Amniotic stem cell (primary cell): Measurements from ENCODE around the gene WWOX.
"Not testable (repeated sequence)": the region's sequence is repeated elsewhere in the genome, so short reads cannot be mapped to it uniquely, and the experiment has no call there.

Source experiments
- DNase-seq: peaks from one replicate; lab custom pipeline; 2025; lab: John Stamatoyannopoulos, UW

Gene WWOX

DNA sequence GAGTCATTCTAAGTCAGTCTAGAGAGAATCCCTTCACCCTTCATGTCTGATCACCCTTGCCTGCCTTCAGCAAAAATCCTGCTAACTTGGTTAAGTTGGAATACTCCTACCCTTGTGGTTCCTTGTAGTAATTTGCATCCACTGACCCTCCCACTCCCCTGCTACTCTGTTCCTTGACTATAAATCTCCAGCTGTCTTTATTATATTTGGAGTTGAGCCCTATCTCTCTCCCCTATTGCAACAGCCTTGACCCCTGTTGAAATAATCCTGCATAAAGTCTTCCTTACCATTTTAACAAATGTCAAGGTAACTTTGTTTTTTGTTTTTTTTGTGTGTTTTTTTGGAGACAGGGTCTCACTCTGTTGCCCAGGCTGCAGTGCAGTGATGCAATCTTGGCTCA is 590.1 kb downstream of the WWOX start:
- DNase-seq: no peak

DNA sequence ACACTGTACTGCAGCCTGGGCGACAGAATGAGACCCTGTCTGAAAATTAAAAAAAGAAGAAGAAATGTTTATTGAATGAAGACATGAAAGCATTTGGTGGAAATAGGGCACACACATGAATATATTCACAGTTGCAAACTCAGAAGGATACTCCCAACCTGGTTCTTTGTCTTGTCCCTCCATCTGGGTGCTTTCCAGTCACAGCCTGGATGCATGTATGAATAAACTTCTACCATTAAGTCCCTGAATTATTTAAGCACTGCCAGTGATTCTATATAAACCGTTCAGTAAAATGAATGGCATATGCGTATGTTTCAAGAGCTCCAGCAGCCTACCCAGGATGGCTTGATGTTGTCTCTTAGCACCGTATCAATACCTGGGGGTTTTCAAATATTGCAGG is 591.1 kb downstream of the WWOX start:
- no peak for DNase-seq

DNA sequence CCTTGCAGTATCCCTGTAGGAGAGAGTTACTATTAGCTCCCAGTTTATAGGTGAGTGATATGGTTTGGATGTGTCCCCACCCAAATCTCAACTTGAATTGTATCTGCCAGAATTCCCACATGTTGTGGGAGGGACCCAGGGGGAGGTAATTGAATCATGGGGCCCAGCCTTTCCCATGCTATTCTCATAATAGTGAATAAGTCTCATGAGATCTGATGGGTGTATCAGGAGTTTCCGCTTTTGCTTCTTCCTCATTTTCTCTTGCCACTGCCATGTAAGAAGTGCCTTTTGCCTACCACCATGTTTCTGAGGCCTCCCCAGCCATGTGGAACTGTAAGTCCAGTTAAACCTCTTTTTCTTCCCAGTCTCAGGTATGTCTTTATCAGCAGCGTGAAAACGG is 592.3 kb downstream of the WWOX start:
- DNase-seq: not testable (repeated sequence)

DNA sequence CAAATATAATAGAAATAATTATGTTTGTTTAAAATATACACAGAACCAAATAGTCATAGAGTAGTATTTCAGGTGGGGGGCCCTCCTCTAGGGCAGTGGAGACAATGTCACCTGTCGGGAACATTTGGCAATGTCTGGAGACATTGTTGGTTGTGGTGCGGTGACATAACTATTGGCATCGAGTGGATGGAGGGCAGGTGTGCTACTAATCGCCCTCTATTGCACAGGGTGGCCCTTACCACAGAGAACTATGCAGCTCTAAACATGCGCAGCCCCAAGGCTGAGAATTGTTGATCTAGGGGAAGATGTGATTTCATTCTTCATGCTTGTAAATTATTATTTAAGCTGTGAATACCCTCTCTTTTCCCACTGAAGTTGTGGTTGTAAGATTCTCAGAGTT is 594.0 kb downstream of the WWOX start:
- DNase-seq: no peak

DNA sequence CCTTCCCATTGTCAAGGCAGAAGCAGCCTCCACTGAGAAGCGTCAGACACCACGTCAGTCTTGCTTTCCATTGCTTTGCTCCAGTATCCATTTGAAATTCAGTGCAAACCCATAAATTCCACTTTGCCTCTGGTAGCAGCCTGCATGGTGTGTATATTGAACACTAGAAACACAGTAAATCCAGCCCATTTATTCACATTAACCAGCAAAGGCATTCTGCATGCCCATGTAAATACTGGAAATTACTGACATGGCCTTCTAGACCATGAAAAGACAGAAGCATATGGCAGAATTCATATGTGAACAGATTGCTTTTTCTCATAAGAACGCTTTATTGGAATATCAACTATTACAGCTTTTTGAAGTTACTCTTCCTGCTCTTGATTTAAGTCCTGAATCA is 595.0 kb downstream of the WWOX start:
- DNase-seq: no peak

DNA sequence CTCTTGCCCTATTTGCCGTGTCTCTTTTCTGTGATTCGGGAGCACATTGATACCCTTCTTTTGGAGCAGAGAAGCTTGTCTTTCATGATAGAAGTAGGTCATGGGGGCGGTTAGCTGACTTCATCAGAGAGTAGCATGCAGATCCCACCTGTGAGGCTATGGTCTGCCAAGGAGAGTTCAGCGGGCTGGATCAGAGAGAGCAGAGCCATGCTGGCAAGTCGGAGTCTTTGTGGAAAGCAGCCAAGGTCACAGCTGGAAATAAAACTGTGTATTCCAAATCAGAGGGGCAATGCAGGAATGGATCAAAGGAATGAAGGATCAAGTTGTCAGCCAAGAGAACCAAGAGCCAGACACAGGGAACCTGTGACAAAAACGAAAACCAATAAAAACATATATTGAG is 595.9 kb downstream of the WWOX start:
- no peak for DNase-seq

DNA sequence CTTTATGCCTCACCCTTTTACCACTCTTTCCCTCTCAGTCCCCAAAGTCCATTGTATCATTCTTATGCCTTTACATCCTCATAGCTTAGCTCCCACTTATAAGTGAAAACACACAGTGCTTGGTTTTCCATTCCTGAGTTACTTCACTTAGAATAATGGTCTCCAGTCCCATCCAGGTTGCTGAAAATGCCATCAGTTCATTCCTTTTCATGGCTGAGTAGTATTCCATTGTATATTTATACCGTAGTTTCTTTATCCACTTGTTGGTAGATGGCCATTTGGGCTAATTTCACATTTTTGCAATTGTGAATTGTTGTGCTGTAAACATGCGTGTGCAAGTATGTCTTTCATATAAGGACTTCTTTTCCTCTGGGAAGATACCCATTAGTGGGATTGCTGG is 597.3 kb downstream of the WWOX start:
- DNase-seq: no peak

DNA sequence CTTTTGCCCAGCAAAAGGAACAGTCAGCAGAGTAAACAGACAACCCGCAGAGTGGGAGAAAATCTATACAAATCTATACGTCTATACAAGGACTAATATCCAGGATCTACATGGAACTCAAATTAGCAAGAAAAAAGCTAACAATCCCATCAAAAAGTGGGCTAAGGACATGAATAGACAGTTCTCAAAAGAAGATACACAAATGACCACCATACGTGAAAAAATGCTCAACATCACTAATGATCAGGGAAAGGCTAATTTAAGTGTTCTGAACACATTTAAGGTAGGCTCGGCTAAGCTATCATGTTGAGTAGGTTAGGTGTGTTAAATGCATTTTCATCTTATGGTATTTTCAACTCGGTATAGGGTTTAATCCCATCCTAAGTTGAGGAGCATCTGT is 598.0 kb downstream of the WWOX start:
- DNase-seq: no peak

DNA sequence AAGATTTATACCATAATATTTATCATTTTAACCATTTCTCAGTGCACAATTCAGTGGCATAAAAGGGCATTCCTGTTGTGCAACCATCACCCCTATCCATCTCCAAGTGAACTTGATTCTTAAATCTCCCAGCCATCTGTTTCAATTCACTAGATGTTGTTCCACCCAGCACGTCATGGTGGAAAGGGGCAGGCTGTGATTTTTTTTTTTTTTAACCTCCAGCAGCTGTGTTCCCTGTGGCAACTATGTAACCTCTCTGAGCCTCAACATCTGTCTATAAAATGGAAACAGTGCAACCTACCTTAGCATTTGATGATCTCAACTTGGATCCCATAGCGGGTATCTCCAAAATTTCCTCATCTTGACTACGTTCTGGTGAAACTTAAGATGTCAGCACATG is 604.5 kb downstream of the WWOX start:
- no peak for DNase-seq

DNA sequence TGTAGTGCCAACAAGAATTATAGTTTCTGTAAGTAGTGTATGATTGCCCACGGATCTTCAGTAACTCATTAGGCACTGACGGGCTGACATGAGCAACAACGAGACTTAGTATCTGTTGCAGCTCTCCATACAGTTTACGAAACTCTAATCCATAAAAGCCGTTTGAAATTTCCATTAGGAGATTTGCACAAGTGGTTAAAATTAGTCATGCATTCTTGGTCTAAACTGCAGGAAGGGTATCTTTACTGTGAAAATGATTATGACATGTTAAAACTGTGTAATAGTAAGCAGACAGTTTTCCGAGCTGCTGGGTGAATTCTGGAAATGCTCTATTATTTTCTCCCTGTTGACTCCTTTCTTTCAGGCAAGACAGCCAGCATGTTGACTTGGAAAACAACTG is 605.0 kb downstream of the WWOX start:
- no peak for DNase-seq

DNA sequence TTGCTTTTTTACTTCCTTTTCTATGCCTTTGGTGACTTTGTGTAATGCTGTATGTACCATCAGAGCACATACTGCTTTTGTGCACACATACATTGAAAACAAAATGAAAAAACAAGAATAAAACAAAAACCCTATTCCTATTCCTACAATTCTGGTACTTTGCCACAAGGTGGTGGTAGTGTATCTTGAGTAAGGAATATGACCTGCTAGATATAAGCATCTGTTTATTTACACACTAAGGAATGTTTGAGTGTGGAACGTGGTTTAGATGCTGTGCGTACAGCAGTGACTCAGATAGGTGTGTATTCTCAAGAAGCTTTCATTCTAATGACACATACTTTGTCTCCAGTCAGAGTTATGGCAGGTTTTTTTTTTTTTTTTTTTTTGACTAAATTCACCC is 606.2 kb downstream of the WWOX start:
- no peak for DNase-seq

DNA sequence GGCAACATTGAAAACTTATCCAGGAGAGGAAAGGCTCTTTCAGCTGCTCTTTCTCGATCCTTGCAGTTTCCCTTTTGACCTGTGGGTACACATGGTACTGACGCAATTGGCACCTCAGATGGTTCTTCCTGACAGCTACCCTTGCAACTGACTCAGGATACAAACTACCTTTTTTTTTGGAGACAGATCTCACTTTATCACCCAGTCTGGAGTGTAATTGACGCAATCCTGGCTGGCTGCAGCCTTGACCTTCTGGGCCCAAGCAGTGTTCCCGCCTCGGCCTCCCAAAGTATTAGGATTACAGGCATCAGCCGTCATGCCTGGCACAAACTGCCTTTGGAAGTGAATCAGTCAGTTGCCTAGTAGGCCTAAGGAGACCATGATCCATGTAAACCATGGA is 607.2 kb downstream of the WWOX start:
- no peak for DNase-seq

DNA sequence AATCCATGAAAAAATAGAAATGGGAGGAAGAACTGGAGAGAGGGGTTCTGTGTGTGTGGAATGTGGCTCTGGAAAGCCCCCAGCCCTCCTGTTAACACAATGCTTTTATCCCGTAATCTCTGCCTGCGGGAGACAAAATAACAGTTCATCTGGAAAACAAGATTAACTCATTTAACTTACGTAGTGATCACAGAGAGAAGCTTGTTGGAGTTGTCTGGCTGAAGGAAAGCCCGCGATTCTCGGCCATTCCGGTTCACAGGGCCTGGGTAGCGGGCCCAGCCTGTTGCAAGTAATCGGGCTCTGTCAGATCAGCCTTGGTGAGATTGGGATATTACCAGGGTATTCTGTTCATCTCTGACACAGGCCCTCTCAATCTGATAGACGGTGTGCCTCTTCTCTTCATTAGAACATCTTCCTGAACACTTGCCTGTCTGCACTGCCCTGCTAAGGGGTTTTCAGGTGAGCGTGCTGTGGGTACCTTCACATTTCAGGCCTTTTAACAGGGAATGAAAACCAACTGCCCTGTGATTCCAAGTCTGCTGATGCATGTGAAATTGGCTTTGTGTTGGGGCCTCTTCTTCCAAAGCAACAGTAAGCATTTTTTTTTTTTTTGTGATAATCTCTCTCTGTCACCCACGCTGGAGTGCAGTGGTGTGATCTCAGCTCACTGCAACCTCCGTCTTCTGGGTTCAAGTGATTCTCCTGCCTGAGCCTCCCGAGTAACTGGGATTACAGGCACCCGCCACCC is 609.9 kb downstream of the WWOX start:
- no peak for DNase-seq

DNA sequence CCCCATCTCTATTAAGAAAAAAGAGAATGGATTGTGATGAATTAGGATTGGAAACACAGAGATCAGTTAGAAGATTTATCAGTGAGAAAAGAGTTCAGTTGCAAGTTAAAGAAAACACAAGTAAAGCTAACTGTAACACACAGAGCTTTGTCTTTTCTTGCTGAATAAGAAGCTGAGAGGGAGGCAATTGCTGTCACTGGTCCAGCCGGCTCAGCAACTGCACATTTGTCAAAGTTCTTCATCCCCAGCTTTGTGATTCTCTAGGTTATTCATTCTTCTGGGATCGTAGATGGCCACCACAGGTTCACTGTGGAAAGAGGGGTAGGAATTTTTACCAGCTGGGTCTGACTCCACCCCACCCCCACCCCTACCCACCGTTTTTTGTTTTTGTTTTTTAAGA is 615.7 kb downstream of the WWOX start:
- DNase-seq: no peak

DNA sequence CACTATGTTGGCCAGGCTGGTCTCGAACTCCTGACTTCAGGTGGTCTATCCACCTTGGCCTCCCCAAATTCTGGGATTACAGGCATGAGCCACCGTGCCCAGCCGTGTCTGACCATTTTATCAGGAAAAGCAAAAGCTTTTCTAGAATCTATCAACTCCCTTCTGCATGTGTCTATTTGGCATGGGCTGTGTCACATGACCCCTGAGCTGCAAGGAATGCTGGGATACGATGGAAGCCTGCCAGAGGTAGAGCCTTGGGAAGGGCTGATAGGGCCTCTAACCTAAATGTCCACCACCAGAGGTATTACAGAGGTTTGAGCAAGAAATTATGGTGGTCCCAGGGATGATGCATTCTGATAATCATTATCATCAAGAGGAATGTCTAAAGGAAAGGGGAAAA is 616.2 kb downstream of the WWOX start:
- no peak for DNase-seq

DNA sequence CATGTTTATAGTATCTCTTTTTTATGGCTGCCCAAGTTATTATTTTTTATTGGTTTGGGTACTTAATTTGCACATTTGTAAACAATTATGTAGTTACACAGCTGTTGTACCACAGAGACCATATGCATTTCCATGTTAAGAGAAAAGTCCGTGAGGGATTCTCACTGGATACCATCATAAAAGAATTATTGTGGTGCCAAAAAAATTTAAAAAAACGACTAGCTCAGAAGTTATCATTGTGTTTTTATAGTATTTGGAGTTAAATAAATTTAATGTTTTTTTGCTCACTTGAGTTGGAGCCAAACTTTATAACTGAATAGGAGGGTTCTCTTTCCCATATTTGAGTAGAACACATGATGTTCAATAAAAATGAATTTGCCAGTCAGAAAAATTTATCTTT is 618.7 kb downstream of the WWOX start:
- DNase-seq: no peak

DNA sequence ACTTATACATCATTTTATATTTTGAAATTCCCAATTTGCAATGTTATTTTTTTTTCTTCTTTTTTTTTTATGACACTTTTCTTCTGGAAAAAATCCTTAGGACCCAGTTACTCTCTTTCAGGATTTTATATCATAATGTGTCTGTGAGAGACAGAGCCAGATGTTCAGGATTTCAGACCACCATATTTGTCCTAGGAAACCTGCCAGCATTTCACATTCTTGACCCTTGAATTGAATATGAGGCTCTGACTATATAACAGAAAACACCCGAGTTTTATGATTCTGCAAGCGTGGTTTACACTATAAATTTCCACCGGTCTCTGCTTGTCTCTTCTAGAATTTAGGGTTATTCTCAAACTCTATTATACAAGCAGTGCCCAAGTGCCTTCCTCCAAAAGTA is 621.0 kb downstream of the WWOX start:
- no peak for DNase-seq

DNA sequence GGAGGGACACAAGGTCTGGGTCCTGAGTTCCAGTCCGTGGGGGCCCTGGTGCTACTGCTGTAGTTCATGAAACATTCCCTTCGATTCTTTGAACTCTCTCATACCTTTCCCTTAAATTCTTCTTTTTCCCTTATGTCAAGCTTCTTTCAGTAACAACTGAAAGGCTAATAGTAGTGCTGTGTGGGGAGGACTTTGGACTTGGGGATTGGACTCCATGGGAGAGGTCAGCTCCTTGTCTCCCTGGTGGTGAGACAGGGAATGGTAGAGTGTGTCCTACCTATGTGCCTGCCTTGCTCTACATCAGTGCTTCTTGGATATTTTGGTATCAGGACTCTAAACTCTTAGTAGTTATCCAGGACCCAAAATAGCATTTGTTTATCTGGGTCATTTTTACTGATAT is 628.1 kb downstream of the WWOX start:
- no peak for DNase-seq

DNA sequence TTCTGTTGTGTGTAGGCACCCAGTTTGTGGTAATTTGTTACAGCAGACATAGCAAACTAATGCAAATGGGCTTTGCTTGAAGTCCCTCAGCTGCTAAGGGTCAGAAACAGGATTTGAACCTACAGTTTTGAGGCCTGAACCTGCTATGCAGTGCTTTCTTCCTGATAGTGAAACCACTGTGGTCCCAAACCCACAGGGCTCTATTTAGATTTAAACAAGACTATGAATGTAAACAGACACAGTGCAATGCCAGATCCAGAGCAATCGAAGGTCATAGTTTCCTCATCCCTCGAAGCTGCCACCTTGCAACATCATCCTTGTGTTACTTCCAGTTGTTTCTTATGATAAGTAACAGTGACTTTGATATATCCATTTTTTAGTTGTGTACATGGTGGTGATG is 630.2 kb downstream of the WWOX start:
- no peak for DNase-seq

DNA sequence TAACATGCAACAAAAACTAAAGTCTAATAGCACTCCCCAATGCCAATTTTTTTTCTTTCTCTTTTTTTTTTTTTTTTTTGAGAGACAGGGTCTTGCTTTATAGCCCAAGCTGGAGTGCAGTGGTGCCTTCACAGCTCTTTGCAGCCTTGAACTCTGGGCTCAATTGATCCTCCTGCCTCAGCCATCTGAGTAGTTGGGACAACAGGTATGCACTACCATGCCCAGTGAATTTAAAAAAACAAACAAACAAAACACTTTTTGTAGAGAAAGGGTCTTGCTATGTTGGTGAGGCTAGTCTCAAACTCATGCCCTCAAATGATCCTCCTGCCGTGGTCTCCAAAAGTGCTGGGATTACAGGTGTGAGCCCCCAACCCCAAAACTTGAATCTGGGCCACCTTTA is 632.3 kb downstream of the WWOX start:
- DNase-seq: no peak

DNA sequence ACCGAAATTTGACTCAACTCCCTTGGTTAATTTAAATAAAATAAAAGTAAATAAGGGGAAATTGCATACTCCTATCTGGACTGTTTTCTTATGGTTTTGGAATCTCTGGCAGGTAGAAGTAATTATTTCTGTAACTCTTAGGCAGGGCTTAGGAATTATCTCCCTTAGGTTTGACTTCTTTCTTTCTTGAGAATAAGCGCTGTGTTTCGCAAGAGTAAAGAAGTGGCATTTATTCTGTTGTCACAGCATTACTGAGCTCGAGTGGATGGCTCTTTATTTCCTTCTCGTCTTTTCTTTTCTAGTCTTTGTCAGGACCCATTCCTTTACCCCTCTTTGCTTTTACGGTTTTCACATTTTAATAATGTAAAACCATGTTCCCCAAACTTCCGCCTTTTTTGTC is 633.2 kb downstream of the WWOX start:
- no peak for DNase-seq

DNA sequence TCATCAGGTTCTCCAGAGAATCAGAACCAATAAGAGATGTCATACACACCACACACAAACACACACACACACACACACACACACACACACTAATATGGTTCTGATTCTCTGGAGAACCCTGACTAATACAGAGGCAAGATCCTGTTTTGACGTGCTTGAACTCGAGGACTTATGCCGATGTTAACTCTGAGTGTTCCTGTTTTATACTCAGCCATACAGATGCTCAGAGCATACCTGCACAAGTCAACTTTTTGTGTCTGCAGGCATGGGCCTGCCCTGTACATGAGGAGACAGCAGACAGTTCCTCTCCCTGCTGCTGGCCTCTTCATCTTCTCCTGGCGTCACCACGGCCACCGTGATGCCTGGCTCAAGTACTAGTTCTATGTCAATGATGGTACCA is 635.9 kb downstream of the WWOX start:
- no peak for DNase-seq

DNA sequence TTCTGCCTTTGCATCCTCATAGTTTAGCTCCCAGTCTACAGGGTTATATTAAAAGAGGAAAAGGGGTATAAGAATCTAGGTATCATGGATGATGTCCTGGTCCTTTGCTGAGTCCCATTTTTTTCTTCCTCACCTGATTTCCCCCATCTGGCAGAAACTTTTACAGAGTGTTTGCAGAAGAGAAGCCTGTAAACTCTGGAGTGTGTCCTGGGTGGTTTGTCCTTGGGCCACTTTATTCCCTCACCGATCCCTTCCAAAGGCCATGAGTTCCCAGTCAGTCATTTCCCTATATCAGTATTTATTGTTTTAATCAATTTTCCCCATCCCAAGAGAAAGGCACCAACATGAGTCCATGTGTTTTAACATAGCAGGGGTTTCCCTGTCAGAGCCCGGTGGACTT is 638.2 kb downstream of the WWOX start:
- no peak for DNase-seq

DNA sequence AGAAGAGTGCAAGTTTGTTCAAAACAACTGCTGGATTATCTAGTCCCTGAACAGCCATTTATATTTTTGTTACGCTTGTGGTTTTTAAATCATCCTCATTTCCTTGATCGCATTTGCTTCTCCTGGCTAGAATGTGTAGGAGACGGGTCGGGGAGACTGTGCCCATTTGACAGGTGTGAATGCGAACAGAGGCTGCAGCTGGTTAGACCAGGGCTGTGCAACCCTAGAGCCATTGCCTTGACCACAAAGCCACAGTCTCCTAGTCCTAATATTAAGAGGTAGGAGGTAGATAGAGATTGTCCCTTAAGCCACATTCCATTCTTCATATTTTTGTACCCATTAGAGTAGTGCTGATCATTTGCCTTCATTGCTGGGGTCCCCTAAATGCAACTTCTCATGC is 639.1 kb downstream of the WWOX start:
- no peak for DNase-seq

DNA sequence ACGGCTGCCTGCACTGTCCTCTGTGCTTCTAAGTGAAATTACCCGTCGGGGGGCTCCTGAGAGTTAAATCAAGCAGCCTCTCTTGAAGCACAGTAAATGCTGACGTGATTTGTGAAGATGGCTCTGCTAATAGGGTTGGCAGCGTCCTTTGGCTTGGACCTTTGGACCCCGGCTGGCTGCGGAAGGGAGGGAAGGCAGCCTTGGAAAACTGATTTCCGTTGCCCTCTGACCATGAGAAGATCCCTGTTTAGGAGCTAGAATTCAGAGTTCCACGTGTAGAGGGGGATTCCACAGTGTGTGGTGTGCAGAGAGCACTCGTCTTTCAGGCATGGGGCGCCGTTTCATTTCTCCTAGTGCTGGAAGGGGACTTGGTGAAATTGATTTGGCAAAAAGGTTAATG is 640.8 kb downstream of the WWOX start:
- DNase-seq: no peak
